Fibroblast of mammary gland (primary cell): ENCODE data around the gene GRAMD4.

Experiments
- DNase-seq: peaks from one replicate; pipeline ENCODE4 v3.0.0-alpha.2; 2010; ENCODE audit warnings: low read depth
- H3K4me3 ChIP-seq: 2 replicates; pipeline ENCODE4 v1.5.1; 2011; ENCODE audit warnings: low read depth, mild to moderate bottlenecking, low read length, moderate library complexity; ENCODE audit not compliant: control insufficient read depth
- CTCF ChIP-seq: conservative IDR thresholded peaks from 2 replicates; pipeline ENCODE4 v1.5.1; 2011; ENCODE audit warnings: low read depth, low read length, inconsistent platforms; ENCODE audit not compliant: control insufficient read depth, insufficient read depth

The GRAMD4 gene

GRCh38 chr22:46606886-46607285 lies 13.3 kb upstream of the GRAMD4 start:
- no peak overlapping the region for H3K4me3 ChIP-seq
- no peak for TF ChIP-seq CTCF
- no peak for DNase-seq

- DNase-seq = no peak
- no peak for TF ChIP-seq CTCF
Measured at GRCh38 chr22:46607483-46608114, 12.6 kb upstream of the GRAMD4 start.

GRCh38 chr22:46609175-46609690 lies 11.0 kb upstream of the GRAMD4 start:
- no peak for DNase-seq
- TF ChIP-seq CTCF = no peak
- no peak overlapping the region for H3K4me3 ChIP-seq

More at GRCh38 chr22:46607483-46608114, 12.6 kb upstream of the GRAMD4 start:
- H3K4me3 ChIP-seq = no peak overlapping the region

GRCh38 chr22:46609724-46610201 lies 10.4 kb upstream of the GRAMD4 start:
- DNase-seq = no peak
- no peak for TF ChIP-seq CTCF
- H3K4me3 ChIP-seq = no peak overlapping the region

GRCh38 chr22:46610356-46610755 lies 9.8 kb upstream of the GRAMD4 start:
- no peak overlapping the region for H3K4me3 ChIP-seq
- no peak for DNase-seq
- no peak for TF ChIP-seq CTCF

- DNase-seq = no peak
- no peak overlapping the region for H3K4me3 ChIP-seq
- TF ChIP-seq CTCF = no peak
Measured at GRCh38 chr22:46611189-46611588, 9.0 kb upstream of the GRAMD4 start.
